SHP77 treated with DMSO at 0.1 percent for 48 hours (cell line): ENCODE results near the gene PRPS1.
"Not testable (repeated sequence)": the region's sequence is repeated elsewhere in the genome, so short reads cannot be mapped to it uniquely, and the experiment has no call there.

ENCODE experiments used
- DNase-seq: peaks from one replicate; lab custom pipeline; 2025; lab: John Stamatoyannopoulos, UW

PRPS1 gene

DNA sequence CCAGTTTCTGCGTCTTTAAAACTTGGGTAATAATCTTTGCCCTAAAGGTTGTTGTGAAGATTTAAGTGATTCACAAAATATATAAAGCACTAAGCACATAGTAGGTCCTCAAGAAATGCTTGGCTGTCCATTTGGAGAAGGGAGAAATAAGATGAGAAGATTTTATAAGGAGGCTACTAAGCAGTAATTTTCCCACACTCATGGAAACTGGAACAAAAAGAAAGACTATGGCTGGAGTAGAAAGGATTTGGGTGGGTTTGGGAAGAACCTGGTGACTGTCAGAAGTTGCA lies 47.0 kb downstream of the PRPS1 start:
- no peak for DNase-seq

DNA sequence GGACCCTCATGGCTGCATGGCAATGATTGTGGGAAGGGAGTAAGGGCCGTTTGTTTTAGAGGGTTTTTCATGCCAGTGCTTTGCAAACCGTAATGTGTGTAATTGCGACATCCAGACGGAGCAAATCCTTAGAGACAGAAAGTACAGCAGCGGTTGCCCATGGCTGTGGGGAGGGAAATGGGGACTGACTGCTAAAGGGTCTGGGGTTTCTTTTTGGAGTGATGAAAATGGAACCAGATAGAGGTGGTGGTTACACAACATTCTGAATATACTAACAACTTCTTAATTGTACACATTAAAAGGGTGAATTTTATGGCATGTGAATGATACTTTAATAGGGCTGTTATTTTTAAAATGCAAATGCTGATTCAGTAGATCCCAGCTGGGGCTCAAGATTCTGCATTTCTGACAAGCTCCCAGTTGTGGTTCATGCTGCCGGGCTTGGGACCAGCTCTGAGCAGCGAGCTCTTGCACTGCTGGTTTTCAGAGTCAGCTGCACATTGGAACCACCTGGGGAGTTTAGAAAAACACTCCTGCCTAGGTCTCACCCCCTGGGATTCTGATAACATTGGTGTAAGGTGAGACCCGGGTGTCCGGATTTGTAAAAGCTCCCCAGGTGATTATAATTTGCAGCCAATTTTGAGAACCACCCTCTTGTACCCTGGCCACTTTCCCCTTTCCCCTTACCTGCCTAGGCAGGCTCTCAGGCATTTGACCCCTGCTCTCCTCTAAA lies 47.7 kb downstream of the PRPS1 start:
- DNase-seq: no peak

DNA sequence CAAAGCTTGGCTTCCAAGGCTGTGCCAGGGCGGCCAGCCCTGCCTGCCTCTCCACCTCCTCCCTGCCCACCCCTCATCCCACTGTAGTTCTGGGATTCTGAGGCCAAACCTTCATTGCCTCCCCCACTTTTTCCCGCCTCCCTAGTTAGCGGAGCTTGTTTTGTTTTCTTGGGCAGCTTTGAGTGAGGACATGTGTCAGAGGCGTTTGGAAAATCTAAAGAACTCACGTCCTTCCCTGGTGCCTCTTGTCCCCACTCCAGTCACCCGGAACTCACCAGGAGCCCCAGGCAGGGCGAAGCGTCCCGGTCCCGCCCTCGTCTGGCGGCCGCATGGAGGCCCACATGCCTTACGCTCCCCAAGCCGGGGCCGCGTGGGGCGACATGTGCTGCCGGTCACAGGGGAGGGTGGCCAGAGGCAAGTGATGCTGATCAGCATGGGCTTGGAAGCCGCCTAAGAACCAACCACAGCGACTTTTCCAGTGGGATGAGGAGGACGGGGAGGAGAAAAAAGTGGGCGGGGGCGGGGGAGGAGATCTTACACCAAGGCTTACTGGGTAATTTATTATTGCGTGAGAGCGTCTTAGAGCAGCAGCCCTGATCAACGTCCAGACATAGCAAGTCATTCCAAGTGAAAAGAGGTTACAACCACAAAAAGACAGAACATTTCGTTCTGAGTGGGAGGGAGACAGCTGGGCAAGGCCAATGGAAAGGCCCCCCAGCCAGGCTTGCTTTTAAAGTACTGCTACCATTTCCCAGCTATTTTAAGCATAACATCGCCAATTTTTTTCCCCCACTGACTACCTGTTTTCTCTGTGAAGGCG lies 48.5 kb downstream of the PRPS1 start:
- no peak for DNase-seq

GRCh38 chrX:107677501-107677901 lies 49.2 kb downstream of the PRPS1 start:
- DNase-seq: no peak

- DNase-seq: no peak
Measured at GRCh38 chrX:107677909-107678308, 49.6 kb downstream of the PRPS1 start.

DNA sequence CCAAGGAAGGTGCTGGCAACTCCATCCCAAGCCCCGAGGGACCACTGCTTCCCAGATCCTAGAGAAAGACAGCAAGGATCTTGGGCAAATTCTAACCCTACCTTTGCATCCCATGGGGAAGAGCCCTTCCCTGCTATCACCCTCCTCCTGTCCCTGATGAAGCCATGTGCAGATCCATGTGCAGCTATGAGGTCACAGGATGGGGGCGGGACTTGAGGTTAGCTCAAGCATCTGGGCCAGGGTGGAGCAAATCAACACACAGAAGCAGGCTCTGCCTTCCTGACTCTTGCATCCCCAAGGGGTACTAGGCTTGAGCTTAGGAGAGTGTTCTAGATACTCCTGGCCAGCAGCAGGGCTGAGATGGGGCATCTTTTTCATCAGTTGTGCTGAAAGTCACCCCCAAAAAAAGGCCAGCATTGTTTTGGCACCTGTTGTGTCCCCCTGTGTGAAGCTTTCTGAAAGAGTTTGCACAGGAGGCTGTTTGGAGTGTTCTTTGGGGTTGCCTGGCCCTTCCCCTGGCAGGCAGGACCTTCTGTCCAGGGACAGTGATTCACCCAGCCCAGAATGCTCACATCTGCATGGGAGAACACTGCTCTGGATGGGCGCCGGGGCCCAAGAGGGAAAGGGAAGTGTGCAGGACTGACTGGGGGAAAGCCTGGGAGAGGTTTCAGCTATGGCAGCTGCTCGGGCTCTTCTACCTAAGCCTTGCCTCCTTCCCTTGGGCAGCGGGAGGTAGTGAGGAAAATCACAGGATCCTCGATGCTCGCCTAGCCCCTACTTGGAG lies 50.8 kb downstream of the PRPS1 start:
- no peak for DNase-seq

- DNase-seq: no peak
Measured at GRCh38 chrX:107682256-107682655, 53.9 kb downstream of the PRPS1 start.

DNA sequence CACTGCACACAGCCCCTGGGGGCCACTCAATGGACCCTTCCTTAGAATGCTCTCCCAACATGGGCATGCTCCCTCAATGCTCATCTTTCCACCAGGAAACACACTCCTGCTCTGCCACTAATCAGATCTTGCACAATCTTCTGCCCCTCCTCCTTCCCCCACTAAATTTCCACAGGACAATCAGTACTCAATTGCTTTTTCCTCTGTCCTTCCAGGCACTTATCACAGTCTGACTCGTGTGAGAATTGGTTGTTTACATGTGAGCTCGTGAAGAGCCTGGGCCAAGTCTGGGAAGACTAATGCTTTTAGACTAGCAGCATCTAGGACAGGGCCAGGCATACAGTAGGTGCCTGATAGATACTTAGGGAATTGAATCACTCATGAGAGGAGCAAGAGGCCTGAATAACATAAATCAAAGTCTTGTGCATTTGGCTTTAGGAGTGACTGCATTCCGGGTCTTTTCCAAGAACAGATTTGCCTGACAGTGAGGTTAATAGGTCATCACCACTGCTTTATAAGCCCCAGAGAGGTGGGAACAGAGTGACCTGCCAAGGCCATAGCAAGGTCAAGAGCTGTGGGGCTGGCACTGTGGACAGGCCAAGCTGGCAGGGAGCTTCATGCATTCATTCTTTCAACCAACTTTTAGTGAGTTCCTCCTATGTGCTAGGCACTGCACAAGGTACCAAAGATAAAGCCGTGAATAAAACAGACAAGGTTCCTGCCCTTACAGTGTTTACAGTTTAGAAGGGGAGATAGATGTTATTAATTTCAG lies 55.0 kb downstream of the PRPS1 start:
- no peak for DNase-seq

GRCh38 chrX:107683931-107684330 lies 55.6 kb downstream of the PRPS1 start:
- no peak for DNase-seq

GRCh38 chrX:107684956-107685385 lies 56.7 kb downstream of the PRPS1 start:
- DNase-seq: no peak

- DNase-seq: not testable (repeated sequence)
Measured at GRCh38 chrX:107685586-107685985, 57.3 kb downstream of the PRPS1 start.

DNA sequence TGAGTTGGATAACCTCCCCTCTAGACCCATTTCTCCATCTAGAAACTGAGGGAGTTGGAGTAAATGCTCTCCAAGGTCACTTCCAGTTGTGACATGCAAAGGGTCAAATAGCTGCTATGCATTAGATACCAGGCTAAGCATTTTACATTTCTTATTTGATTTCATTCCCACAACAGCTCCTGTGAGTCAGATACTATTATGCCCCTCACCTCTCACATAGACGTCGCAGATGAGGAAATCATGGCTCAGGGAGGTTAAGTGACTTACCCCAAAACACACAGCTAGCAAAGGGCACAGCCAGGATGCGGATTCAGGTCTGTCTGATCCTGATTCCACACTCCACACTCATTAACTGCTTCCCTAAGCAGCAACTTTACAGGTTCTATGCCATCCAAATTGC lies 57.7 kb downstream of the PRPS1 start:
- no peak for DNase-seq

DNA sequence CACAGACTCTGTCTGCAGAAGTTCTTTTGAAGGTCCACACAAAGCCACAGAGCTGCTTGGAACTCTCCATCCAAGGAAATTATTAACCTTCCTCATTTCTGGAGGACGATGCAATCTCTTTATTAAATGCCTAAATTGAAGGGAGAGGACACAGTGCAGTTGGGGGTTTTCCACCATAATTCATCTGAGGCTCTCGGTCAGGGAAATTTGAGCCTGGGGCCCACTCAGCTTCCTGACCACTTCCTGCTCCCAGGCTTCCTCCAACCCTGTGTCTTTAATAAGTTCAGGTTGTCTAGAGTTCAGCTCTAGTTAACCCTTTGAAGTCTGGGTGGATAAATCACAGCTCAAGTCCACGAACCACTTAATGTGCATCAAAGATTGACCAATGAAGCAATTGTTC lies 58.5 kb downstream of the PRPS1 start:
- no peak for DNase-seq

DNA sequence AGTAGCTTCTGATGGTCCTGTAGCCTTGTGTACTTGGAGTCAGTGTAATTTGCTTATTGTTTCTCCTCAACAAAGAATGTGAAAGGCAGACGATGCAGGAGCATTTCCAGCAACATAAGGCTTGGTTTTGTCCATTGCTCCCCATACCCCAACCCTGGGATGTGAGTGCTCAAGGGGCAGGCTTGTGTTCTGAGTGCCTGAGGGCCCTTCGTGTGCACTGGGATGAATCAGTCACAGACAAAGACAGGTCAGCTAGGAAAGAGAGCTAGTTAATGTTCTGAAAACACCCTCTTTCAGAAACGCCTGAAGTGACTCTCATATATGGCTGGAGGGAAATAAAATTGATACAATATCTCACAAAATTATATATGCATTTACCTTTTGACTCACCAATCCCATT lies 59.1 kb downstream of the PRPS1 start:
- no peak for DNase-seq

DNA sequence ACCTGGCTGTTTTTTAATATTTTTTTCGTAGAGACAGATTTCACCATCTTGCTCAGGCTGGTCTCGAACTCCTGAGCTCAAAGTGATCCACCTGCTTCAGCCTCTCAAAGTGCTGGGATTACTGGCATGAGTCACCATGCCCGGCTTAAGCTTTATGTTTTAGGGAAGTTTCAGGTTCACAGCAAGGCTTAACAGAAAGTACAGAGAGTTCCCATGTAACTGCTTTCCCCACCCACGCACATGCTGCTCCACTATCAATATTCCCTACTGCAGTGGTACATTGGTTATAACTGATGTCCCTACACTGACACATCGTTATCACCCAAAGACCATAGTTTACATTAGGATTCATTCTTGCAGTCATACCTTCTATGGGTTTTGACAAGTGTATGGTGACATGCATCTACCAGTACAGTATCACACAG lies 62.7 kb downstream of the PRPS1 start:
- no peak for DNase-seq

DNA sequence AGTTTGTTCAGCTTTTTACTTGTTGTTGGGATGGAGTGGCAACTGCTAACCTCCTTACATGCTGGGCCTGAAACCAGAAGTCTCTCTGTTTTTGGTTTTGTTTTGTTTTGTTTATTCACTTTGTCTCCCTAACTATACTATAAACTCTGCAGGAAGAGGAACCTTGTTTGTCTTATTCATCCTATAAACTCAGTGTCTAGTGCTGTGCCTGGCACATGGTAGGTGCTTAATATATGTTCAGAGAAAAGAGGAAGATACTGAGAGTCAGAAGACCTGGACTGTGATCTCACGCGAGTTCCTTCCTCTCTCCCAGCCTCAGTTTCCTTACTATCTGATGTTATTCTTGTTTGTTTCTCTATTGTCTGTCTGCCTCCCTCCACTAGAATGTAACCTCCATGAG lies 71.3 kb downstream of the PRPS1 start:
- DNase-seq: no peak

GRCh38 chrX:107700317-107700774 lies 72.0 kb downstream of the PRPS1 start:
- DNase-seq: no peak
